Raji (cell line): ENCODE data around the gene SPRTN.

ENCODE experiments used
- POLR2A ChIP-seq: IDR thresholded peaks from 2 replicates; pipeline ENCODE4 v1.6.1; 2011; ENCODE audit warnings: low read depth, low read length, control low read depth; ENCODE audit not compliant: insufficient read depth

Gene SPRTN, protein sequence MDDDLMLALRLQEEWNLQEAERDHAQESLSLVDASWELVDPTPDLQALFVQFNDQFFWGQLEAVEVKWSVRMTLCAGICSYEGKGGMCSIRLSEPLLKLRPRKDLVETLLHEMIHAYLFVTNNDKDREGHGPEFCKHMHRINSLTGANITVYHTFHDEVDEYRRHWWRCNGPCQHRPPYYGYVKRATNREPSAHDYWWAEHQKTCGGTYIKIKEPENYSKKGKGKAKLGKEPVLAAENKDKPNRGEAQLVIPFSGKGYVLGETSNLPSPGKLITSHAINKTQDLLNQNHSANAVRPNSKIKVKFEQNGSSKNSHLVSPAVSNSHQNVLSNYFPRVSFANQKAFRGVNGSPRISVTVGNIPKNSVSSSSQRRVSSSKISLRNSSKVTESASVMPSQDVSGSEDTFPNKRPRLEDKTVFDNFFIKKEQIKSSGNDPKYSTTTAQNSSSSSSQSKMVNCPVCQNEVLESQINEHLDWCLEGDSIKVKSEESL

GRCh38 chr1:231338270-231339128 is at the start of gene SPRTN:
Gene SPRTN (plus strand): TSS chr1:231338293. CDS start chr1:231338384, 91 bp downstream.
- peak; percentile 31; the same call in 1 of the 2 replicates for TF ChIP-seq POLR2A

- no peak for TF ChIP-seq POLR2A
Measured at GRCh38 chr1:231295938-231296337, 42.2 kb upstream of the SPRTN start.

DNA sequence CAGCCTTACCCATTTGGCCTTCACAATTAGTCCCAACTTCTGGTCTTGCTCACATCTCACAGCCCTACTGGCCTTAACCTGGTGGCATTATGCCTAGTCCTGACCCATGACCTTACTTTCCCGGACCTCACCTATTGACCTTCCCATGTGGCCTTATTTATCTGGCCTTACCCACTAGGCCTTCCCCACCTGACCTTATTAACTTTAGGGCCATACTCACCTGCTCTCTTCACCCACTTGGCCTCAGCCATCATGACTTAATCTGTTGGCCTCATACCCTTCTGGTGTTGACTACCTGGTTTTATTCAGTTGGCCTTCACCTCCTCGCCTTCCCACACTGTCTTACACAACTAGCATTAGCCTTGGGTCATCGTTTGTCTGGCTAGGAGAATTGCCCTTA is 36.1 kb upstream of the SPRTN start:
- TF ChIP-seq POLR2A, result no peak

GRCh38 chr1:231310391-231310934 is 27.6 kb upstream of the SPRTN start:
- no peak for TF ChIP-seq POLR2A

- no peak for TF ChIP-seq POLR2A
Measured at GRCh38 chr1:231311720-231312431, 26.2 kb upstream of the SPRTN start.

- no peak for TF ChIP-seq POLR2A
Measured at GRCh38 chr1:231312432-231312788, 25.7 kb upstream of the SPRTN start.

- TF ChIP-seq POLR2A, result no peak
Measured at GRCh38 chr1:231313661-231314060, 24.4 kb upstream of the SPRTN start.

GRCh38 chr1:231315887-231316286 is 22.2 kb upstream of the SPRTN start:
- TF ChIP-seq POLR2A, result no peak

DNA sequence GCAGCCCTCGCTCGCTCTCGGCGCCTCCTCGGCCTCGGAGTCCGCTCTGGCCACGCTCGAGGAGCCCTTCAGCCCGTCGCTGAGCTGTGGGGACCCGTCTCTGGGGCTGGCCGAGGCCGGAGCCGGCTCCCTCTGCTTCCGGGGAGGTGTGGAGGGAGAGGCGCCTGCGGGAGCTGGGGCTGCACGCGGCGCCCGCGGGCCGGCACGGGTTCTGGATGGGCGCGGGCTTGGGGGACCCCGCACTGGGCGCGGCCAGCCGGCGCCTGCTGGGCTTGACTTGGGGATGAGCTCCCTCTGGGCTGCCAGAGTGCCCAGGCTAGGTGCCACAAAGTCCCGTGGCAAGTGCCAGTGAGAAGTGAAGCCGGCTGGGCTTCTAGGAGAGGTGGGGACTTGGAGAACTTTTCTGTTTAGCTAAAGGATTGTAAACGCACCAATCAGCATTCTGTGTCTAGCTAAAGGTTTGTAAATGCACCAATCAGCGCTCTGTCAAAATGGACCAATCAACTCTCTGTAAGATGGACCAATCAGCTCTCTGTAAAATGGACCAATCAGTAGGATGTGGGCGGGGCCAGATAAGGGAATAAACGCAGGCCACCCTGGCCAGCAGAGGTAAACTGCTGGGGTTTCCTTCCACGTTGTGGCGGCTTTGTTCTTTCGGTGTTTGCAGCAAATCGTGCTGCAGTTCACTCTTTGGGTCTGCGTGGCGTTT is 20.6 kb upstream of the SPRTN start:
- no peak for TF ChIP-seq POLR2A

DNA sequence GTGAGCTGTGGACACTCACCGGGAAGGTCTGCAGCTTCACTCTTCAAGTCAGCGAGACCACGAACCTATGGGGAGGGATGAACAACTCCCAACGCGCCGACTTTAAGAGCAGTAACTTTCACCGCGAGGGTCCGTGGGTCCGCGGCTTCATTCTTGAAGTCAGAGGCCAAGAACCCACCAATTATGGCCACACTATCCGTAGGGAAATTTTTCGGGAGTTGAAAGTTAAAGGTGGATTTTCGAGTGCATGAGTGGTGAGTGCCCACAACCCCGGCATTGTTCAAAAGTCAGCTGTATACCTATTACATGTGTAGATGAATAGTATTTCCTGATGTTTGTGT is 20.1 kb upstream of the SPRTN start:
- no peak for TF ChIP-seq POLR2A

- TF ChIP-seq POLR2A, result no peak
Measured at GRCh38 chr1:231318568-231318967, 19.5 kb upstream of the SPRTN start.

GRCh38 chr1:231319080-231319479 is 19.0 kb upstream of the SPRTN start:
- TF ChIP-seq POLR2A, result no peak

DNA sequence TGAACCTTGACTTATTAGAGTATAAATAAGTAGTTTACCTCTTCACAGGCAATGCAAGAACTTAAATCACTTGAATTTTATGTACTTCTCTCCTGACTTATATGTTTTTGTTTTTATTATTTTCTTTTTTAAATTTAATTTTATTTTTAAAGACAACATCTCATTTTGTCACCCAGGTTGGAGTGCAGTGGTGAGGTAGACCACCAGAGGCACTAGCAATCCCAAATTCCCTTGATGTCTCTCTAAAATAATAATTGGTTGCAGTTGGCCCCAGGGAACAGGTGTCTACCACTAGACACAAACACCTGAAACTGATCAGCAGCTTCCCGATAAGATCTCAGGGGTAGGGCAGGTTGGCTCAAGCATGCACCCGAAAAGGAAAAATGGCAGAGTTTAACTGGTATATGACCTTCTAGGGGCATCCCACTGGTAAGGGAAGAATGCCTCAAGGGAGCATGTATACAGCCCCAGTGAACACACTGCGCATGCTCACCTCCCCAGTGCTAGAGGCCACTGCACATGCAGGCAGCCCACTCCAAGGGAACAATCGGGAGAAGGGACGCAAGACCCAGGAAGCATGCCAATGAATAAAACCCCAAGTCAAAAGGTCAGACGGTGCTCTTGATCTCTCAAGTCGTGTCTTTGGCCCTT is 15.1 kb upstream of the SPRTN start:
- no peak for TF ChIP-seq POLR2A

GRCh38 chr1:231324660-231325059 is 13.4 kb upstream of the SPRTN start:
- TF ChIP-seq POLR2A, result no peak

DNA sequence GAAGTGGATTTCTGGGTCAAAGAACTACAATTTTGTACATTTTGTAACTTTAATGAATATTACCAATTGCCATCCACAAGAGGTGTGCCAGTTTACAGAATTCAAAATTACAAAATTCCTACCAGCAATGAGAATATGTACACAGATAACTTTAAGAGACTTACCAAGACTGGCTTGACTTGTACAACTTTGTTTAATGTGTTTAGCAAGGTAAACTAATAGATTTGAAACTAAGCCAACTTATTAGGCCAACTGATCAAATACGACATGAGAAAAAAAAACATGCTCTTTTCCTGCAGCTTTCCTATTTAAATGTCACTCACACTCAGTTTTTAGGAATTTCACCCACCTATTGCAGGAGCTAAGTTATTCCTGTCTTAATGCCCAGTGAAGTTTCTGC is 11.8 kb upstream of the SPRTN start:
- no peak for TF ChIP-seq POLR2A

GRCh38 chr1:231327617-231328016 is 10.5 kb upstream of the SPRTN start:
- TF ChIP-seq POLR2A, result no peak
